Testis (tissue), 2 donors: ENCODE data around the gene BCL11A.

Experiments used
- CTCF ChIP-seq, 3 experiments: fragments of 450-650 bp in 2 of 3; fragments of 200-600 bp in 1 of 3; sonication (generic) in 1 of 3; IDR thresholded peaks; one replicate each; pipeline ENCODE4 v1.5.1; 2016 to 2019; ENCODE audit warnings: antibody characterized with exemption in 3 of 3, mild to moderate bottlenecking in 2 of 3, moderate library complexity in 1 of 3
- POLR2A ChIP-seq: fragments of 450-650 bp; IDR thresholded peaks from one replicate; pipeline ENCODE4 v1.6.1; 2017; ENCODE audit warnings: antibody characterized with exemption, mild to moderate bottlenecking, moderate library complexity

- no peak for TF ChIP-seq CTCF (IDR thresholded peaks at IDR 0.05)
- no peak for TF ChIP-seq POLR2A
Measured at GRCh38 chr2:60492548-60492947, 60.9 kb downstream of the BCL11A start.
